Common myeloid progenitor, CD34-positive (primary cell): ENCODE data around the gene MTMR1.

Experiments used
- CTCF ChIA-PET: fragments of 350-600 bp; sonication (Branson Sonifier 250); formaldehyde crosslinking; loops from one replicate; lab custom pipeline; 2021; ENCODE audit warnings: antibody characterized with exemption; lab: Charles Lee
- POLR2A ChIA-PET: fragments of 350-600 bp; sonication (Branson Sonifier 250); formaldehyde crosslinking; loops from one replicate; lab custom pipeline; 2021; ENCODE audit warnings: antibody characterized with exemption; lab: Charles Lee
- DNase-seq, 3 donors: peaks; one replicate each; pipeline versions ENCODE4 v3.0.0 to v3.0.0-alpha.2; 2013
- H3K27ac ChIP-seq, 2 experiments: 1 replicate in 1 of 2; 2 replicates in 1 of 2; pipeline ENCODE4 v1.7.0; 2013; ENCODE audit warnings: inconsistent platforms in 2 of 2, low read length in 2 of 2, mild to moderate bottlenecking in 2 of 2, low read depth in 1 of 2, moderate library complexity in 1 of 2; ENCODE audit not compliant: severe bottlenecking in 2 of 2, insufficient read depth in 1 of 2, poor library complexity in 1 of 2
- H3K27me3 ChIP-seq, 5 experiments: replicated peaks in 2 of 5; 1 replicate in 3 of 5; 2 replicates in 2 of 5; pipeline versions ENCODE4 v1.6.1 to v1.7.0; 2013; ENCODE audit warnings: low read length in 4 of 5, mild to moderate bottlenecking in 2 of 5, moderate library complexity in 2 of 5, inconsistent platforms in 1 of 5; ENCODE audit not compliant: insufficient read depth in 5 of 5, control insufficient read depth in 4 of 5
- H3K36me3 ChIP-seq, 4 experiments: 1 replicate in 2 of 4; 2 replicates in 2 of 4; pipeline versions ENCODE4 v1.6.1 to v1.7.0; 2013; ENCODE audit warnings: low read length in 3 of 4, control low read depth in 1 of 4, mild to moderate bottlenecking in 1 of 4; ENCODE audit not compliant: control insufficient read depth in 4 of 4, insufficient read depth in 4 of 4
- H3K4me1 ChIP-seq, 4 experiments: 1 replicate in 3 of 4; 2 replicates in 1 of 4; pipeline versions ENCODE4 v1.6.1 to v1.7.1; 2013; ENCODE audit warnings: low read length in 3 of 4, mild to moderate bottlenecking in 3 of 4, control low read depth in 1 of 4, inconsistent platforms in 1 of 4, moderate library complexity in 1 of 4; ENCODE audit not compliant: control insufficient read depth in 4 of 4, insufficient read depth in 4 of 4; ENCODE audit errors: control extremely low read depth in 1 of 4
- H3K4me3 ChIP-seq, 7 experiments: 1 replicate in 4 of 7; 2 replicates in 3 of 7; pipeline versions ENCODE4 v1.5.1 to v1.7.0; 2013; ENCODE audit warnings: mild to moderate bottlenecking in 7 of 7, low read length in 6 of 7, moderate library complexity in 6 of 7, inconsistent platforms in 2 of 7, low read depth in 2 of 7, control low read depth in 1 of 7; ENCODE audit not compliant: insufficient read depth in 4 of 7, control insufficient read depth in 1 of 7; ENCODE audit errors: extremely low read depth in 1 of 7
- H3K9me3 ChIP-seq, 5 experiments: 1 replicate in 4 of 5; 2 replicates in 1 of 5; pipeline versions ENCODE4 v1.6.1 to v1.7.1; 2013; ENCODE audit warnings: low read length in 4 of 5, mild to moderate bottlenecking in 2 of 5, inconsistent platforms in 1 of 5, low read depth in 1 of 5, moderate library complexity in 1 of 5; ENCODE audit not compliant: control insufficient read depth in 4 of 5, insufficient read depth in 2 of 5; ENCODE audit errors: control extremely low read depth in 1 of 5
- WGBS: methylation state at CpG from one replicate; pipeline ENCODE4 v1.1.5; 2013; ENCODE audit not compliant: insufficient coverage; 5-methylcytosine and 5-hydroxymethylcytosine counted together

The MTMR1 gene

DNA sequence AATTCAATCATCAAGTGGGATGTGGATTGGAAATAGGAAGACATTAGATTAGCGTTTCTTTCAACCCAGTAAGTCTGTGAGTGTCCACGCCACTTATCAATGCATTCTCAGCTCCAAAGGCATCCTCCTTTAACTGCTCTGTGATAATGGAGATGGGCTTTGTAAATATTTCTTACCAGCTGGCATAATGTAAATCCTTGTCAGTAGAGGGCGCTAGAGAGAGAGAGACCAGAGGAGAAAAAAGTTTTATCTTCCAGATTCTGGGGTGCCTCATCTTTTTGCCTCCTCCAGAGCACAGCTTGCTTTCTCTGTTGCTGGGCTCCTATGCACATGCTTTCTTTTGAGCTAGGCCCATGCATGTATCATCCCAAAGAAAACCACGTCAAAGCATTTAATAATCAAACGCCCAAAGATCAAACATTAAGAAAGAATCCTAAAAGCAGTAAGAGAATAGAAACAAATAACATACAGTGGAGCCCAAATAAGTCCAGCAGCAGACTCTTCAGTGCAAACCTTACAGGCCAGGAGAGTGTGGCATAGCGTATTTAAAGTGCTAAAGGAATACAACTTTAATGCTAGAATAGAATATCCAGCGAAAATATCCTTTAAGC lies 9.6 kb upstream of the MTMR1 start:
- H3K4me3 ChIP-seq = no peak overlapping the region
- no peaks in the 10 kb centered on the region for H3K9me3 ChIP-seq
- peak; percentile 42 to 72 (median 63) for DNase-seq
- WGBS = 47% methylated on average over 3 of the region's 7 CpGs
- H3K27ac ChIP-seq = no peak overlapping the region
- POLR2A ChIA-PET = no interaction called here
- H3K4me1 ChIP-seq = no peaks in the 10 kb centered on the region
- no peaks in the 10 kb centered on the region for H3K36me3 ChIP-seq
- H3K27me3 ChIP-seq = no peaks in the 10 kb centered on the region
- CTCF ChIA-PET = interaction anchor here (1.1 to 9.7 kb wide), 10 partner anchors 9 to 137 kb away, joined by 3 to 59 read pairs (median 4); partner anchors contain the start of gene MTMR1

DNA sequence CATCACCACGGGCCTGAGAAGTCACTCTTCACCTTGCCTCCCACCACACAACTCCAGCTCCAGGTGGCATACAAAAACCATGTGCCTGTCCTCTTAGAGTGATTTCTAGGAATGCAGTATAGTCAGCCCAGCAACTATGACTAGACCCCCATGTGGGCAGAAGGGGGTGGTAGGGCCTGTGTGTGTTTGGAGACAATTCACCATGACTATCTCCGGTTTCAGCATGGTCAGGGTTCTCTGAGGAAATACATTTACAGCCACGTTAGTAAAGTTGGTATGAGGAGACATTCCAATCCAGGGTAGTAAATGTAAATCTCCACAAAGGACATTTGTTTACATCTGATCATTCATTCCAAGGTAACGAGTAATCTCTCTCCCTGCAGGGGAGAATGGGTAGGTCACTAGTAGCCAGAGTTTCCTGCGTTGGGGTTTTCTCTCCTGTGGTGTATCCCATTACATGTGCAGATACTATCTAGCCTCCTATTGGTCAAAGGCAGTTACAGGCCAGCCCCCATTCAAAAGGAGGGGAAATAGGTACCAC lies 4.2 kb upstream of the MTMR1 start:
- Histone ChIP-seq H3K36me3 (no peaks in the 10 kb centered on the region), H3K27me3 (no peaks in the 10 kb centered on the region), H3K4me1 (peaks cover 0 to 14% (median 8%) of the 10 kb centered on the region in 4 experiments), H3K9me3 (no peaks in the 10 kb centered on the region), H3K4me3 (no peak overlapping the region), H3K27ac (no peak overlapping the region)
- 83% methylated on average over 2 of the region's 5 CpGs for WGBS
- no peak for DNase-seq
- ChIA-PET POLR2A (no interaction called here), CTCF (interaction anchor here (2.0 to 9.7 kb wide), 2 partner anchors 27 to 30 kb away, joined by 10 to 59 read pairs; no protein-coding TSS in a partner anchor)

DNA sequence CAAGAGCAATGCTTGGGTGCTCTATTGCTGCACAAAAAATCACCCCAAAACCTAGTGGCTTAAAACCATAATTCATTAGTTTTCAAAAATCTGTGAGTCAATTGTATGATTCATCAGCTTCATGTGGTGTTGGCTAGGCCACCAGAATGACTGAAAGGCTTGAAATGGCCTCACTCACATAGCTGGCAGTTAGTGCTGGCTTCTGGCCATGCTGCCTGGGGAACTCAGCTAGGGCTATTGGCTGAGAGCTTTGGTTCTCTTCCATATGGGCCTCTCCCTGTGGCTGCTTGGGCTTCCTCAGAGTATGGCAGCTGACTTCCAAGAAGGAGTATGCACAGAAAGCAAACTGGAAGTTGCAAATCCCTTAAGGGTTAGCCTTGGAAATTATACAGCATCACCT lies 3.1 kb upstream of the MTMR1 start:
- Histone ChIP-seq H3K36me3 (no peaks in the 10 kb centered on the region), H3K27ac (no peak overlapping the region), H3K4me3 (no peak overlapping the region), H3K27me3 (no peaks in the 10 kb centered on the region), H3K4me1 (peaks cover 1 to 25% (median 16%) of the 10 kb centered on the region in 4 experiments), H3K9me3 (no peaks in the 10 kb centered on the region)
- CTCF ChIA-PET = interaction anchor here (0.7 to 1.0 kb wide), 2 partner anchors 22 to 28 kb away, joined by 3 read pairs; no protein-coding TSS in a partner anchor
- DNase-seq = peak in 1 of 3 donors; percentile 10
- POLR2A ChIA-PET = no interaction called here

DNA sequence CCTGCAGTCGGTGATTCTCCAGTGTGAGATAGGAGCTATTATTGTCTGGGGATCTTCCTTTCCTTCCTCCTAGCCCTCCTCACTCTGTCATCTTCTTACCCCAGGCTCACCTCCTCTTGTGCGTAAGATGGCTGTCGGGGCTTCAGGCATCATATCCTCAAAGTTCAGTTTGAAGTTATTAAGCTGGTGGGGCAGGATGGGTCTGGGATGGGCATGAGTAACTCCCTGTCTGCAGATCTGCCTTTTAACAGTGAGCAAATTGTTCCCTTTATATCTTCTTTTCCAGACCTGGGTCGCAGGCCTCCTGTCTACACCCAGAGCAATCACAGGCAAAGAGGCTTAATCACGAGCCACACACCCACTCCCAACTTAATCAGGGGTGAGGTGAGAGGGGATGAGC lies 900 bp upstream of the MTMR1 start:
- CTCF ChIA-PET = interaction anchor here (1.0 to 1.9 kb wide), 4 partner anchors 9 to 29 kb away, joined by 3 to 10 read pairs (median 6); no protein-coding TSS in a partner anchor
- no CpG with 5 or more reads among the region's 5 CpGs for WGBS
- peak in 1 of 3 donors; percentile 9 for DNase-seq
- no peaks in the 10 kb centered on the region for H3K36me3 ChIP-seq
- peak overlapping the region in 1 of 2 experiments; percentile 21 for H3K27ac ChIP-seq
- no peaks in the 10 kb centered on the region for H3K27me3 ChIP-seq
- H3K9me3 ChIP-seq = no peaks in the 10 kb centered on the region
- peaks cover 16 to 46% (median 34%) of the 10 kb centered on the region in 4 experiments for H3K4me1 ChIP-seq
- POLR2A ChIA-PET = interaction anchor here (1.1 kb wide), 1 partner anchor 12 kb away, joined by 4 read pairs; no protein-coding TSS in a partner anchor
- peak overlapping the region in 6 of 7 experiments; percentile 61 to 83 (median 72) for H3K4me3 ChIP-seq

DNA sequence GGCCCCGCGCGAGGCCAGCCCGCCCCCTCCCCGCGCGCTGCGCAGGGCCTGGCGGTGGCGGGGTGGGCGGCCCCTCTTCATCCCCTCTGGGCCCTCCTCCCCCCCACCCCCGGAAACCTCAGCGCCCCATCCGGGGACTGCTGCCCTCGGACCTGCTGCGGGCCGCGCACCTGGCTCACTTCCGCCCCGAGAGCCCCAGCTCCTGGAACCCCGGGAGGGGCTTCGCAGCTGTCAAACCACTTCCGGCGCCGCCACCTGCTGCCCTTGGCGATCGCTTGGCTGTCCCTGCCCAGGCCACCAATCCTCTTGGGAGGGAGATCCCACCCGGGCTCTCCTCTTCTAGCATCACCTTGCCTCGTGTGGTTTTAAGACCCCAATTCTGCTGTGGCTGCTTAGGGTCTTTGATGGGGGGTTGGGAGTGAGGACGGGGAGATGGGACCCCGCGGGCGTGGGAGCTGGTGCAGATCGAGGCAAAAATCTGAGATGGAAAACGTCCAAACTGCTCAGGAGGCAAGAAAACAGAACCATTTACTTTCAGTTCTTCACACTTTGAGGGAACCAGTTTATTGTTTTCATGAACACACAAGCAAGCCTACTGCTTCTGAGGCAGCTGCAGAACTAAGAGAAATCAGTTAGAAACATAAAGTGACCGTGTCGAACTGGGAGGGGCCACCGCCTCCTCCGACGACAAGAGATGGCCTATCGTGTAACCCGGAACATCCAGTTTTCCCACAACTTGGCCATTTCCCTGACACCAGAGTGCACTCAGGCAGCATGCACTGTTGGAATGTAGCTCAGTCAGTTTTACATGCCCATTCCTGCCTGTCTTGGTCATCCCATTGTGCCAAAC lies 754 bp downstream of the MTMR1 start:
- CTCF ChIA-PET = interaction anchor here (0.8 to 1.2 kb wide), 3 partner anchors 11 to 24 kb away, joined by 3 to 4 read pairs (median 4); no protein-coding TSS in a partner anchor
- peaks cover 20 to 52% (median 39%) of the 10 kb centered on the region in 4 experiments for H3K4me1 ChIP-seq

DNA sequence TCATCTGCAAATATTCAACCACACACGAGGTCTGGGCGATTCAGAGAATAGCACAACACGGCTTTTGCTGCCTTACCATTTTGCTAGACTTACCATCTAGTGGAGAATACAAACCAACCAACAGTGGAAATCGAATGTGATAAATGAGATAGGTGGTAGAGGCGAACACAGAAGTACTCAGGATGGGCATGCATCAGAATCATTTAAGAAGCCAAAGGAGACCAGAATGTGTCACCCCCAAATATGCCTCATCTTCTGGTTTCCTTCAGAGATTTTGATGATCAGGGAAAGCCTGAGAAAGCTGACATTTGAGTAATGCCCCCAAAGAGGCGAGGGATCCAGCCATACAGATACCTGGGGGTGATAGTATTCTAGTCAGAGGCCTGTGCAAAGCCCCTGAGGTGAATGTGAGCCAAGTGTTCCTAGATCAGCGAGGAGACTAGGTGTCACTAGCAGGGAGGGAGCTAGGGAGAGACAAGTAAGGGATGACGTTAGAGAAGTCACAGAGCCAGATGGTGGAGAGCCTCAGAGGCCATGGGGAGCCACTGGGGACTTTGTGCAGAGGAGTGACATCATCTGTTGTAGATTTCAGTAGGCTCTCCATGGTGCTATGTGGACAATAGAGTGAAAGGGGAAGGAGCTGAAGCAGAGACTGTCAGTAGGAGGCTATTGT lies 1.7 kb downstream of the MTMR1 start:
- DNase-seq = peak in 2 of 3 donors; percentile 50 to 52
- Histone ChIP-seq H3K27me3 (no peaks in the 10 kb centered on the region), H3K36me3 (no peaks in the 10 kb centered on the region), H3K27ac (no peak overlapping the region), H3K9me3 (no peaks in the 10 kb centered on the region), H3K4me3 (no peak overlapping the region), H3K4me1 (peaks cover 20 to 52% (median 39%) of the 10 kb centered on the region in 4 experiments)
- 71% methylated on average over 5 of the region's 8 CpGs for WGBS
- POLR2A ChIA-PET = interaction anchor here (1.0 kb wide), 1 partner anchor 8 kb away, joined by 3 read pairs; no protein-coding TSS in a partner anchor
- CTCF ChIA-PET = interaction anchor here (1.2 to 2.1 kb wide), 2 partner anchors 12 to 21 kb away, joined by 4 to 9 read pairs; no protein-coding TSS in a partner anchor

More for the DNA sequence above, 754 bp downstream of the MTMR1 start:
- peak overlapping the region in 6 of 7 experiments; percentile 51 to 83 (median 60) for H3K4me3 ChIP-seq
- peak; percentile 37 to 84 (median 76) for DNase-seq
- POLR2A ChIA-PET = interaction anchor here (1.0 kb wide), 1 partner anchor 9 kb away, joined by 3 read pairs; no protein-coding TSS in a partner anchor
- 40% methylated on average over 29 of the region's 42 CpGs for WGBS
- H3K27ac ChIP-seq = peak overlapping the region in 1 of 2 experiments; percentile 61
- H3K36me3 ChIP-seq = no peaks in the 10 kb centered on the region
- H3K27me3 ChIP-seq = no peaks in the 10 kb centered on the region
- H3K9me3 ChIP-seq = no peaks in the 10 kb centered on the region
